ENCODE measurements around the gene CD300A. TPM values are rescaled to one million over a fixed set of nuclear protein-coding genes. Genes with fewer than 3 reads are reported as not detected.

CD300A gene
- total RNA-seq, 1 experiment from 2014 or later, result 0.71 TPM

GRCh38 chr17:74524653-74525464 is 58.4 kb downstream of the CD300A start:
- Histone ChIP-seq H3K36me3 (ENCODE audit: control insufficient read depth in 1 of 2, insufficient read depth in 2 of 2, low read length in 2 of 2) (no peaks in the 10 kb centered on the region), H3K79me2 (ENCODE audit: insufficient read depth, low read length) (no peaks in the 10 kb centered on the region), H4K20me1 (ENCODE audit: insufficient read depth) (no peaks in the 10 kb centered on the region), H3K9ac (ENCODE audit: low read length) (no peak overlapping the region), H3K27ac (ENCODE audit: low read depth, low read length) (no peak overlapping the region), H3K4me1 (ENCODE audit: control insufficient read depth in 1 of 2, insufficient read depth in 2 of 2, low read length in 2 of 2) (no peaks in the 10 kb centered on the region), H3K9me2 (ENCODE audit: insufficient read depth) (no peaks in the 10 kb centered on the region), H3K9me3 (ENCODE audit: control insufficient read depth in 1 of 2, insufficient read depth in 1 of 2, low read depth in 1 of 2, low read length in 2 of 2) (no peaks in the 10 kb centered on the region), H3K4me3 (replicated peaks in 1 of 2; ENCODE audit: low read depth in 1 of 2, low read length in 2 of 2) (no peak overlapping the region), H3K27me3 (ENCODE audit: insufficient read depth, low read length) (peaks cover 74% of the 10 kb centered on the region), H3K4me2 (ENCODE audit: low read length) (no peak overlapping the region), H2AFZ (ENCODE audit: low read depth, low read length, poor library complexity, severe bottlenecking) (no peak overlapping the region)
- POLR2A ChIA-PET, result no interaction called here
- TF ChIP-seq FOSL1 (IDR thresholded peaks at IDR 0.05; ENCODE audit: low read depth) (no peak), MAX (IDR thresholded peaks at IDR 0.05) (no peak)
- no peak for DNase-seq (ENCODE audit: low read depth, low spot score)
- CTCF ChIA-PET, result no interaction called here
- intact Hi-C loops (cut with micrococcal nuclease), result no loop called here
- RAD21 ChIA-PET (ENCODE audit: low non-redundant PET in 1 of 2, low total read pairs in 2 of 2, uncharacterized antibody in 2 of 2, unreplicated experiment in 2 of 2), result no interaction called here
- BruUV-seq (replicated peaks), result no TSS peak
- no peak for ATAC-seq

GRCh38 chr17:74525465-74525725 is 59.0 kb downstream of the CD300A start:
- ChIA-PET POLR2A (no interaction called here), RAD21 (ENCODE audit: low non-redundant PET in 1 of 2, low total read pairs in 2 of 2, uncharacterized antibody in 2 of 2, unreplicated experiment in 2 of 2) (no interaction called here), CTCF (no interaction called here)
- no peak for DNase-seq (ENCODE audit: low read depth, low spot score)
- H3K9me2 ChIP-seq (ENCODE audit: insufficient read depth), result no peaks in the 10 kb centered on the region
- no peaks in the 10 kb centered on the region for H3K4me1 ChIP-seq (ENCODE audit: control insufficient read depth in 1 of 2, insufficient read depth in 2 of 2, low read length in 2 of 2)
- intact Hi-C loops (cut with micrococcal nuclease), result no loop called here
- H3K27ac ChIP-seq (ENCODE audit: low read depth, low read length), result no peak overlapping the region
- H3K9me3 ChIP-seq (ENCODE audit: control insufficient read depth in 1 of 2, insufficient read depth in 1 of 2, low read depth in 1 of 2, low read length in 2 of 2), result no peaks in the 10 kb centered on the region
- H3K4me2 ChIP-seq (ENCODE audit: low read length), result no peak overlapping the region
- H4K20me1 ChIP-seq (ENCODE audit: insufficient read depth), result no peaks in the 10 kb centered on the region
- no peaks in the 10 kb centered on the region for H3K79me2 ChIP-seq (ENCODE audit: insufficient read depth, low read length)
- H2AFZ ChIP-seq (ENCODE audit: low read depth, low read length, poor library complexity, severe bottlenecking), result no peak overlapping the region
- no peaks in the 10 kb centered on the region for H3K36me3 ChIP-seq (ENCODE audit: control insufficient read depth in 1 of 2, insufficient read depth in 2 of 2, low read length in 2 of 2)
- TF ChIP-seq EGR1 (IDR thresholded peaks at IDR 0.05; ENCODE audit: low read depth), result no peak
- TF ChIP-seq YY1 (IDR thresholded peaks at IDR 0.05; ENCODE audit: extremely low read depth, insufficient replicate concordance, low read depth, low read length), result no peak
- no peak for TF ChIP-seq CTCF (IDR thresholded peaks at IDR 0.05 in 2 of 3, conservative IDR thresholded peaks at IDR 0.05 in 1 of 3; ENCODE audit: borderline replicate concordance in 1 of 3, insufficient read depth in 1 of 3, low read depth in 2 of 3, low read length in 2 of 3)
- TF ChIP-seq CEBPB (IDR thresholded peaks at IDR 0.05; ENCODE audit: low read depth), result no peak
- no peak for TF ChIP-seq JUND (IDR thresholded peaks at IDR 0.05)
- no peak for TF ChIP-seq POLR2AphosphoS5 (IDR thresholded peaks at IDR 0.05; ENCODE audit: low read depth, low read length)
- no peak for TF ChIP-seq POLR2A (IDR thresholded peaks at IDR 0.05; ENCODE audit: borderline replicate concordance, extremely low read depth, insufficient read depth, insufficient read length)
- TF ChIP-seq ZBTB33 (IDR thresholded peaks at IDR 0.05; ENCODE audit: extremely low read depth, insufficient replicate concordance, low read length), result no peak
- no peak for TF ChIP-seq FOSL1 (IDR thresholded peaks at IDR 0.05; ENCODE audit: low read depth)
- TF ChIP-seq ZNF274 (IDR thresholded peaks at IDR 0.05; ENCODE audit: low read depth, low read length), result no peak
- TF ChIP-seq ATF3 (IDR thresholded peaks at IDR 0.05), result no peak
- TF ChIP-seq EZH2 (IDR thresholded peaks at IDR 0.05), result no peak
- no peak for TF ChIP-seq SIN3A (IDR thresholded peaks at IDR 0.05; ENCODE audit: low read depth)
- TF ChIP-seq CBX3 (IDR thresholded peaks at IDR 0.05; ENCODE audit: low read depth), result no peak
- no peak for TF ChIP-seq ELF1 (IDR thresholded peaks at IDR 0.05; ENCODE audit: borderline replicate concordance, low read depth)
- no peak for TF ChIP-seq MAX (IDR thresholded peaks at IDR 0.05)
- no peak for ATAC-seq
- H3K4me3 ChIP-seq (replicated peaks in 1 of 2; ENCODE audit: low read depth in 1 of 2, low read length in 2 of 2), result no peak overlapping the region
- BruUV-seq (replicated peaks), result no TSS peak
- H3K9ac ChIP-seq (ENCODE audit: low read length), result no peak overlapping the region
- peaks cover 79% of the 10 kb centered on the region for H3K27me3 ChIP-seq (ENCODE audit: insufficient read depth, low read length)
